HG03571 (cell line): ENCODE measurements around the gene NHLRC1.
"Not testable (repeated sequence)": the region's sequence is repeated elsewhere in the genome, so short reads cannot be mapped to it uniquely, and the experiment has no call there.

Experiments
- ATAC-seq: cut with Tn5 transposase; IDR thresholded peaks from one replicate; pipeline ENCODE4 v1.9.1; 2021; ENCODE audit not compliant: unreplicated experiment

The NHLRC1 gene

DNA sequence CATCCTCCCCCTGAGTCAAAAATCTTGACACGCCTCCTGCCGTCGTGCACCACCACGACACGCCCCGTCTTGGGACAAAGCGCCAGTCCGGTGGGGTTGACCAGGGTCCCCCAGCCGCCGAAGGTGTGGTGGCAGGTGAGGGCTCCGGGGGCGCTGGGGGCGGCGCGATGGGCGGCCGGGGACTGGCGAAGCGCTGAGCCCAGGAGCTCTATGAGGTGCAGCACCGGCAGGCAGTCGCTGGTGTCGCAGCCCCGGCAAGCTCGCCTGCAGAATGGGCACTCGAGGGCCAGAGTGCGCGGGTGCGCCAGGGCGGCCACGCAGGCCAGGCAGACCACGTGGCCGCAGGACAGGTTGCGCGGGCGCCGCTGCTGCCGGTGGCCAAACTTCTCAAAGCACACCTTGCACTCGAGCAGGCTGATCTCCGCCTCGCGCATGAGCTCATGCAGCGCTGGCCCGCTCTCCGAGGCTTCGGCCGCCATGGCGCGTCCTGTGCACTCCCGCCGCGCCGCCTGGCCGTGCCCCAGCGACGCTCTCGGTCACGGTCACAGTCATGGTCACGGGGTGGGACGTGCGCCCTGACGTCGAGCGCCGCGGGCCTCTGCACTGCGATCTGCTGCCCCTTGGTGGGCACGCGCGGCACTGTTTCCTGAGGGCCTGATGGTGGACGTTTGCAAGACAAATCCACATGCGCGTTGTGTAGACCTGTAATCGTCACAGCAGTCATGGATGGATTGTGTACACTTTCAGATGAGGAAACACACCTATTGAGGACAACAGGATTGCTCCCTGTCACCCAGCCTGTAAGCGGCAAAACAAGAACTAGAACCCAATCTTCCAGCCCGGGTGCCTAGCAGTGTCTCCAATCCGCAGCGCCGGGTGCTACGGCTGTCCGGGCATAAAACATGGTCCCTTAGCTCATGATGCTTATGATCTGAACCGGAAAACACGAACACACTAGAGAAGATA lies at the start of gene NHLRC1:
Gene NHLRC1, minus strand, starts transcription at position 550 of the 966 bp plus-strand sequence. Its CDS starts 71 bp downstream, at position 479.
- peak; percentile 98 for ATAC-seq

DNA sequence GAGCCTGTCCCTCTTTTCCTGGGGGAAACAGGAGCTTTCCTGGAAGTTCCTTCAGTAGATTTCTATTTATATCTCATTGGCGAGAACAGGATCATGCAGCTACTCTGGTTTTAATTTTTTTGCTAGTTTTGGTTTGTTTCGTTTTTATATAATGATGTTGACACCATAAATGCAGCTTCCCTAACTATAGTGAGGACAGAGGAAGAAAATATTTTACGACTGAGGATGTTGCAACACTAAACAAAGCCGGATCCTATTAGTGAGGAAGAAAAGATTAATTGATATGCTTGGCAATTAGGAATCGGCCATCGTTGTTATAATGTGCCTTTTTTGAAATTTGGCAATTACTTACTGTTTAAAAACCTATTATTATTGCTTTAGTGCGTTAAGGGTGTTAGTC lies 49.4 kb upstream of the NHLRC1 start:
- ATAC-seq = no peak

DNA sequence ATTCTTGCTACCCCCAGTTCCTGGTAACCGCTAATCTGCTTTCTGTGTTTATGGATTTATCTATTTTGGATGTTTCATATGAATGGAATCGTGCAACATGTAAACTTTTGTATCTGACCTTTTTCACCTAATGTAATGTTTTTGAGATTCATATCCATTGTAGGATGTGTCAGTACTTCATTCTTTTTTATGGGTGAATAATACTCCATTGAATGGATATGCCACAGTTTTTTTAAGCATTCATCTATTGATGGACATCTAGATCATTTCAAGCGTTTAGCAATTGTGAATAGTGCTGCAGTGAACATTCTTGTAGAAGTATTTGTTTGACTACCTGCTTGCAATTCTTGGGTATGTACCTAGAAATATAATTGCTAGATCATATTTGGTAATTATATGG lies 45.8 kb upstream of the NHLRC1 start:
- no peak for ATAC-seq

DNA sequence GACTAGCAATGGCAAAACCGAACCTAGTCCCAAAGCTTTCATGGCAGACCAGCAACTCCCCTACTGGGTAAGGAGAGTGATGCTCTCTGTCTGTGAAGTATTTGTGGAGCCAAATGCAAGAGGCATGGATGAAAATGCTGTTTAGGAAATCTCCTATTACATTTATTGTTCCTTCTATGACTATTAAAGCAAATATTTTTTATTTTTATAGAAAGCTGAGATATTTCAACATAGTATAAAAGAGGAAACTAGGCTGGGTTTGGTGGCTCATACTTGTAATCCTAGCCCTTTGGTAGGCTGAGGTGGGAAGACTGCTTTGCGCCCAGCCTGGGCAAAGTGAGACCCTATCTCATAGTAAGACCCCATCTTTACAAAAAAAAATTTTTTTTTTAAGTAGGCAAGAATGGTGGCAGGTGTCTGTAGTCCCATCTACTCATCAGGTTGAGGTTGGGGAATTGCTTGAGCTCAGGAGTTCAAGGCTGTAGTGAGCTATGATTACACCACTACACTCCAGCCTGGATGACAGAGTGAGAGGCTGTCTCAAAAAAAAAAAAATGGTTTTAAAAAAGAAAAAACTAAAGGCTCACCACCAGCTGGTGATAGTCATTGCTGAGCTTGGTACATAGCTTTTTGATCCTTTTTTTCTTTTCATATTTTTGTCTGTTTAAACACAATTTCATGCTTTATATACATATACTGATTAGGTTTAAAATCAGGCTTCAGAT lies 44.0 kb upstream of the NHLRC1 start:
- no peak for ATAC-seq

DNA sequence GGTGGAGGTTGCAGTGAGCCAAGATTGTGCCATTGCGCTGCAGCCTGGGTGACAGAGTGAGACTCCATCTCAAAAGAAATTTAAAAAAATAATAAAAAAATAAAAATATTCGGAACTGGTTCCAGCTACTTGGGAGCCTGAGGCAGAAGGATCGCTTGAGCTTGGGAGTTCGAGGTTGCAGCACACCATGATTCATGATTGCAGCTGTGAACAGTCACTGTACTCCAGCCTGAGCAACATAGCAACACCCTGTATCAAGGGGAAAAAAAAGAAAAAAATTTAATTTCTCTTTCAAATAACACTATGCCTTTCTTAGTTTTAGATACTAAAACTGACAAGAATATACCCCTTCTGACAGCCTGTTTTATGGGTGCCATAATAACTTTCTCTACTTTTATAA lies 43.3 kb upstream of the NHLRC1 start:
- no peak for ATAC-seq

DNA sequence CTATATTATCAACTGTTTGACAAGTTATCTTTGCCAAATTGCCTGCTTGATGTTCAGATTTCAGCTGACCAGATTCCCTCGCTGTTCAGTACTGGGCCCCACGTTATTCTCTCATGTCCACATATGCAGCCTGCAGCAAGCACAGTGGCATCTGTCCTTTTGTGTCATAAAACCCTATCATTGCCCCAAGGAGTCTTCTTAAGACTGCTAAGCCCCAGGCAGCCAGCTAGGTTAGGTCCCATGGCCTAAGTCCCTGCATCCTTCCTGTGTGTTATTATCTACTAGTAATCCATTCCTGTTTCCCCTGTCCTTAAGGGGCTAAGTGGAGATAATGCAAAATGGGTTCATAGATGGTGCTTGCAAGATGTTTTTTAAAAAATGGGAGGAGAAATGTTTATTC lies 39.9 kb upstream of the NHLRC1 start:
- ATAC-seq = no peak

DNA sequence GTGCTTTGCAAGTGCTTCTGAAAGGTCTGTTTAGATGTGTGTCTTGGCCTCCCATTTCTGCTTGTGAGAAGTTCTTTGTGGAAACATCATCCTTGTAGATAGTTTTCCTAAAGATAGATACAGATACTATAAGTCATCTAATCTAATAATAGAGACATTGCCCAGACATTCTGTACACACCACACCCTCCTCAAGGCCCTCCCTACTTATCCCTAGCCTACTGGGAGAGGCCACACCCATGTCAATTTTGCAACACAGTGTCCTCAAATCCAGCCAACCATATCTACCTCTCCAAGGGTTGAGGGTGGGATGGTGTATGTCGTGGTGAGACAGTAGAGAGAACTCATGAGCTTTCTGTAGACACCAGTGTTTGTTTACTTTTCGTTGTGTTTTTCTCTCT lies 39.0 kb upstream of the NHLRC1 start:
- ATAC-seq = no peak

DNA sequence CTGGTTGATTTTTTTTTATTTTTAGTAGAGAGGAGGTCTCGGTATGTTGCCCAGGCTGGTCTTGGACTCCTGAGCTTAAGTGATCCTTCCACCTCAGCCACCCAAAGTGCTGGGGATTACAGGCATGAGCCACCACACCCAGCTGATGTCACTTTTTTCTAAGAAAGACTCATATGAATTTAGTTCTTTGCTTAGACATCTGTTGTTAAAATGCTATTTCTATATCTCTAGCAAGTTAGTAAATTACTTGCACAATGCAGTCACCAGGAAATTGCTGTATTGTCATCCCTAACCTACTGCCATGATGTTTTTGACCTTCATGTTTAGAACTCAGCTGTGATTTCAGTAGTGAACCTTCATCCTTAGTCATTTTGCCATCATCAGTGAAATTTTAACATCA lies 38.4 kb upstream of the NHLRC1 start:
- no peak for ATAC-seq

DNA sequence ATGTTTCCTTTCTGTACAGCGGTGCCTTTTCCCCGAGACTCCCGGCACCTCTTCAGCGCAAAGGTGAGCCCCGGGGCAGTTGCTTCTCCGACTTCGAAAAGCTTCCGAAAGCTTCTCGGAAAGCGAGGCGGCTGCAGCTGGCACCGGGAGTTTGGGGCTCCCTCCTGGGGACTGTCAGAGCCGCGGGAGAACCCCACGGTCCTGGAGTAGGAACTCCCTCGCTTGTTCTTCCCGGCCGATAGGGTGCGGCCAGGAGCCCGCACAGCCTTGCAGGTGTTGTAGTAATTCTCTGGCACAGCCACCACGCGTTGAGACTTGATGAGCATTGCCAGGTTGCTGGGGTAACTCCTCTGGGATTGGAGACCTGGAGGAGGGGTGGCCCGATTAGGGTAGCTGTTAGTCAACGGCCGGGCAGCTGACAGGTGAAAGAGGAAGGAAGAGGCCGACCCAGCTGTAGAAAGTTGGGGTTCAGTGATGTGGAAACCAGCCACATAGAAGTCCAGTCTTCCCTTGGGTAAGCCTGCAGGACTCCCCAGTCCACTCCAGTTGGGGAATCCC lies 33.5 kb upstream of the NHLRC1 start:
- ATAC-seq = peak; percentile 41

DNA sequence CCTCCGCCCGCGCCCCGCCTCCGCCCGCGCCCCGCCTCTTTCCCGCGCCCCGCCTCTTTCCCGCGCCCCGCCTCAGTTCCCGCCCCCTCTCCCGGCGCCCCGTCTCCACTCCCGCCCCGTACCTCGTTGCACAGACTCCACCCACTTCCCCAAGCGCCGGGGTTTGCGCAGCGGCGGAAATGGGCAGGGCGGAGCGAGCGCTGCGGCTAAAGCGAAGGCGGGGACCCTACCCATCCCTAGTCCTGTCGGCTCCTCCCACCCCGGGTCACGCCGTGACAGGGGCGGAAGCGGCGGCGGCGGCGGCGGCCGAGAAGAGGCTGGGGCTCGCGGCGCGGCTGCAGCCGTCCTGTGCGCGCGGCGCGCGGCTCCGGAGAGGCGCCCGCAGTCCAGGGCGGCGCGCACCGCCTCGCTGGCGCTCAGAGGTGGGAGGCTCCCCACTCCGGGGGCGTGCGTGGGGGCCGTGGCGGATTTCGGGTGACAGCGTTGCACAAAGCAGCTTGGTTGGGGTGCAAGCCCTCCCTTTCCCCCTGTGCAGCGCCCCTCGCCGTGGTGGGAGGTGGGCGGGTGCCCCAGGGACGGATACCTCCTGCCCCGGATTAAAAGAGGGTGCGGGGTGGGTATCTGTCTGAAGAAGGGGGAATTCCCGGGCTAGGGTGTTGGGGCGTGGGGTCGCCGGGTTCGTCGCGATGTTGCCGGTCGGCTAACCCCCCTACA lies 32.8 kb upstream of the NHLRC1 start, which contains the start of gene KDM1B:
Gene KDM1B, plus strand, starts transcription at position 273 of the 714 bp plus-strand sequence. CDS start 4,474 bp downstream, outside the sequence.
- ATAC-seq = peak; percentile 83

DNA sequence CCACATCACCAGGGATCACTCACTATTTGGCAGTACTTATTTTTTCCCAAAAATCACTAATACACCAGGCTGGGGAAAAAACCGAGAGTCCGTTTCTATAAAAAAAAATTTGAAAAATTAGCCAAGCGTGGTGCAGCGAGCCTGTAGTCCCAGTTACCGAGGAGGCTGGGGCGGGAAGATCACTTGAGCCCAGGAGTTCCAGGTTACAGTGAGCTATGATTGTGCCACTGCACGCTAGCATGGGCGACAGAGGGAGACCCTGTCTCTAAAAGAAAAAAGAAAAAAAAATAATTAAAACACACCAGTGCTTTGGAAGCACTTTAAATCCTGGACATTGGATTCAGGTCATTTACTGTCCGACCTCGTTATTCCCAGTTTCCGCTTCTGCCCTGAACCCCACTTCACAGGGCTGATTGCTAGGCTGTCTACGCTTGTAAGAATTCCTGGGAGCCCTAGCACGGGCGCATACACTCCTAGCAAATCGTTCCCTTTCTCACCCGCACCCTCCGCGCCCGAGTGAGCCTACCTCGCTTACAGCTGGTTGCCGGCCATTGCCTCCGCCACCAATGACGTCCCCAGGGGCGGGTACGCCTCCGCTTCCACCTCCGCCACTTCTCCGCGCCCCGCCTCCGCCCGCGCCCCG lies 32.2 kb upstream of the NHLRC1 start, which contains the start of gene TPMT:
Gene TPMT, minus strand, starts transcription at position 571 of the 643 bp plus-strand sequence. CDS start 5,950 bp downstream, outside the sequence.
- peak; percentile 50 for ATAC-seq

DNA sequence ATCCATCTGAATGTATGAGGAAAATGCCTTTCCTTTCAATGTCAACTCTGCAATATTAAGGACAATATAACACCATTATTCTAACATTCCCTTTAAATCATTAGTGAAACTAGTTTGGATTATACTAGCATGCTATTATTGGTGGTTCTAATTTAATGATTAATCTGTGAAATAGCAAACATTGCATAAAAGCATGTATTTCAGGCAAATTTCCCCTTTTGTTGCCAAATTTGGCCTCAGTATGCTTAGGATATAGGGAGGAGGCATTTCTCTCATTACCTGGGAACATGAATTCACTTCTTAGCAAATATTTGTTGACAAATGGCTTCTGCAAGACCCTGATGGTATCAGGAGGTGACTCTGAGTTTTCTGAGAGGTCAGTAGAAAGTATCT lies 30.8 kb upstream of the NHLRC1 start:
- ATAC-seq = no peak

DNA sequence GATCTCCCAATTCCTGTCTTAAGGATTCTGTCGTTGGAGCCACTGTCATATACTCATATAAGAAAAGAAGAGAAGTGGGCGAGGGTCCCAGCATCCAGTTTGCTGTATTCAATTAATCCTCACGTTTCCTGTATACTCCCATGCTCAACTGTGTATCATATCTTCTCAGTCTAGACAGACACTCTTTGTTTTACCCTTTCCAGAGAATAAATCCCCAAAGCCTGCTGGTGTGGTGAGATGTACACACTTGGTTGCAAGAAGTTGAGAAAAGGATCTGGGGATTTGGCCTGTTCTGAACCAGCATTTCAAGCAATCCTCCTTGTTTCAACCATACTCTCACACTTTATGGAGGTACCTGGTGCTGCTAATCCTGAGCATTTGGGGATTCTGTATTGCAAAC lies 29.3 kb upstream of the NHLRC1 start:
- no peak for ATAC-seq

DNA sequence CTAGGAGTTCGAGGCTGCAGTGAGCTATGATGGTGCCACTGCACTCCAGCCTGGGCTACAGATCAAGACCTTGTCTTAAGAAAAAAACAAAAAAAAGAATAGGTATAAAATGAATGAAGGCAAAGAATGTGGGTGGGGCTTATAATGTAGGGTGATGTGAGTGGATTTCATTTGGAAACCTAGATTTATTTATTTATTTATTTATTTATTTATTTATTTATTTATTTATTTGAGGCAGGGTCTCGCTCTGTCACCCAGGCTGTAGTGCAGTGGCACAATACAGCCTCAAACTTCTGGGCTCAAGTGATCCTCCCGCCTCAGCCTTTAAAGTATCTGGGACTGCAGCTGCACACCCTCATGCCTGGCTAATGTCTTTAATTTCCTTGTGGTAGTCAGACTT lies 28.9 kb upstream of the NHLRC1 start:
- not testable (repeated sequence) for ATAC-seq

DNA sequence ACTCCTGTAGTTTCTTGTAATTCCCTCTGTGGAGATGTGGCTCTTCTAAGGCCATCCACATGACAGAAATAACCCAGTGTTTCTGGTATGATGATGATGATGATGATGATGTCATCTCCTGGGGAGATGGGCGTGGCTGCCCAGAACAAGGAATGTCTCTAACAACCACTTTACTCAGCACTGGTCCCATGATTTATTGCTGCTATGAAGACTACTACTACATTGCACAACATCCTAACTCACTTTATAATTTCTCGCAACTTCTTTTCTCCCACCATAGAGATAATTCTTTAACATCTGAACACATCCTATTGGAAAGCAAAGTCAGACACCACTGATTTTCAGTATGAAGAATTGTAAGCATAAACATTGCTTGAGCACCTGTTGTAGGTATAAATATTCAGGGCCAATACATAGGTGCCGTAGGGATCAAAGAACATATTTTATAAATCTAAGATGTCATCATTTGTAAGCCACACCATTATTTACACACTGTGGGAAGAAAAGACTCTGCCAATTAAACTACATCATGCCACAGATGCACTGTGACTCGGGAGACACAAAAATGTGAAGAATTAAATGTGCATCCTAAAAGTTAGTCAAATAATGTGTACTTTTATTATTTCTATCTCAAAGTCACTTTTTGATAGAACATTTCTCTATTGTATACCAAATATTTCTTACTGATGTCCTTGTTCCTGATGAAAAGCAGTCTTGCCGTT lies 26.0 kb upstream of the NHLRC1 start:
- ATAC-seq = no peak

DNA sequence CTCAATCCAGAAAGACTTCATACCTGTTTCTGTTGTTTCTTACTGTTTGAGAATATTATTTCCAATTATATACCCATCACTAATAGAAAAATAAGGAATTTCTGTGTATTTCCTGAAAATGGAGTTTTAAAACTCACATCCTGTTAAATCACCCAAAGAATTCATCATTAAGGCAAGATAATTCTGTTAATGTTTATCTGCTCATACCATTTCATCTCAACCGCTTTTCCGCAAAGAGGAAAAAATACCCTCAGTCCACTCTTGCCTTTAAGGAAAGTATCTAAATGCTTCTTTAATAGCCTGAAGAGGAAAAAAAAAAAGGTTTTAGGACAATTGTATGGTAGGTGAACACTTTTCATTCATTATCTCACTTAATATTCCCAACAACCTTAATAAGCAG lies 25.1 kb upstream of the NHLRC1 start:
- no peak for ATAC-seq

DNA sequence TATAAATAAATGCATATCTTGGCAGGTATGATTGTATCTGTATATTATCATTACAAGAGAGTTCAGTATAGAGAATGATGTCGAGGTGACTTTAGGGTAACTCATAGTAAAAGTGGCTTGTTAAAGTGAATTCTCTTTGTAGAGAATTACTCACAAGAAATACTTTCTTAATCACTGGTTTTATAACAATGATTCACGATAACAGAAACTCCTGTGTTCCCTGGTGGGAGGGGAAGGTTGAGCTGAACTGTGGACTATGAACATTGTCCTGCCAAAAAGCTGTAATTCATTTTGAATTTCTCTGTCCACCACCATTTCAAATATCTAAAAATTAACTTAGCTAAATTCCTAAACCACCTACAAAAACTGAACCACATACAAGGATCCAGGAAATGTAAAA lies 24.7 kb upstream of the NHLRC1 start:
- ATAC-seq = no peak

DNA sequence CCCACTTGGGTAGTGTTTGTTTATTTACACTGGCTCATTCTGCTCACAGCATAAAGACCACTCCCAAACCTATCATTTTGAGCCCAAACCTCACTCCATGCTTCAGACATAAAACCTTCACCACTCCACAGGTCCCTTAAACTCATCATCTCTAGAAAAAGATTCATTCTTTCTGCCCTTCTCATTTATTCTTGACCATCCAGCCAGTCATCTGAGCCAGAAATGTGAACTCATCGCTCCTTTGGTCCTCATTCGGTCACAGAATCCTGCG lies 20.0 kb upstream of the NHLRC1 start:
- no peak for ATAC-seq

DNA sequence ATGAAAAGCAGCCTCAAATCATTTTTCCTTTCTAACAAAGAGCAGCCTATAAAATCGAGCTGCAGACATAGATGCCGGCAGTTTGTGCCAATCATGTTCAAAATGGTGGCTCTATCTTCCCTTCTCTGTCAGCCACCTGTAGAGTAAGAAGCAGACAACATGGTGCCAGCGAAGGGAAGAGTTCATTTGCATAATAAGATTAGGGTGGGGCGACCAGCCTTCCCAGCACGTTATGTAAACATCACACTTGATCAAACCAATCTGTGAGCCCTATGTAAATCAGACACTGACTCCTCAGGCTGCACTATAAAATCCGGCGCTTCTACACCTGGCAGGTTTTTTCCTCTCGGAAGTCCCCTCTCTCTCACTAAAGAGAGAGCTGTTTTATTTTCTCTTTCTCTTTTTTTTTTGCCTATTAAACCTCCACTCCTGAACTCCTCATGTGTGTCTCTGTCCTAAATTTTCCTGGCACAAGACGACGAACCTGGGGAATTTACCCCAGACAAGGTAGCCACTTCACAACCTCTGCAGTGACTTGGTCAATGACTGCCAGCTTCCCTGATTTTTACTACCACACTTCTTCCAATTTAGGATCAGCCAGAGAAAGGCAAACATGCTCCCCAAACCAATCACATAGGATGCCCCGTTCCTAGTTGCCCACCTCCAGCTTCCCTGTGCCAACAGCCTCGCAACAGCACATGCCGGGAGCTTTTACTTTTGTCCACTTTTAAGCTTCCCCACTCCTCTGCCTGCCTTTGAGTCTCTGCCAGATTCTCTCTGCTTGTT lies 19.5 kb upstream of the NHLRC1 start:
- ATAC-seq = no peak
